B cell (primary cell): ENCODE results near the gene CCDC92B. TPM values are rescaled to one million over a fixed set of nuclear protein-coding genes. Genes with fewer than 3 reads are reported as not detected.
A peak's percentile ranks its signal among the peaks of the same experiment; 100 is the strongest.

Source experiments
- ATAC-seq: fragments of 200-7000 bp; cut with Tn5 transposase; one replicate; pipeline ENCODE4 v1.10.0; 2021; ENCODE audit warnings: low read depth, mild to moderate bottlenecking, moderate number of reproducible peaks, moderate library complexity
- CTCF ChIA-PET: fragments of 350-600 bp; sonication (Branson Sonifier 250); formaldehyde crosslinking; loops from one replicate; lab custom pipeline; 2021; ENCODE audit warnings: antibody characterized with exemption, inconsistent platforms; lab: Charles Lee
- POLR2A ChIA-PET: fragments of 350-600 bp; sonication (Branson Sonifier 250); formaldehyde crosslinking; loops from one replicate; lab custom pipeline; 2021; ENCODE audit warnings: antibody characterized with exemption; lab: Charles Lee
- DNase-seq: peaks from one replicate; pipeline ENCODE4 v3.0.0; 2013
- H2AFZ ChIP-seq: 2 replicates; pipeline ENCODE4 v1.6.1; 2012; ENCODE audit warnings: mild to moderate bottlenecking, low read depth, low read length; ENCODE audit not compliant: insufficient read depth, poor library complexity, severe bottlenecking
- H3K27ac ChIP-seq, 2 donors: 1 replicate in 1 of 2; 2 replicates in 1 of 2; pipeline ENCODE4 v1.5.1; 2012 to 2013; ENCODE audit warnings: low read length in 2 of 2, mild to moderate bottlenecking in 2 of 2, moderate library complexity in 1 of 2
- H3K27me3 ChIP-seq, 4 experiments: fragments of 200-600 bp in 1 of 4; sonication (generic) in 1 of 4; replicated peaks in 1 of 4; 1 replicate in 2 of 4; 2 replicates in 2 of 4; pipeline versions ENCODE4 v1.6.1 to v1.7.0; 2013 to 2016; ENCODE audit warnings: low read length in 3 of 4, mild to moderate bottlenecking in 2 of 4, mixed read lengths in 1 of 4, moderate library complexity in 1 of 4; ENCODE audit not compliant: insufficient read depth in 4 of 4, control insufficient read depth in 3 of 4; ENCODE audit errors: control extremely low read depth in 1 of 4
- H3K36me3 ChIP-seq, 2 experiments: replicated peaks in 1 of 2; 1 replicate in 1 of 2; 2 replicates in 1 of 2; pipeline versions ENCODE4 v1.6.1 to v1.7.1; 2013; ENCODE audit warnings: low read length in 1 of 2; ENCODE audit not compliant: insufficient read depth in 2 of 2, control insufficient read depth in 1 of 2; ENCODE audit errors: control extremely low read depth in 1 of 2, extremely low read depth in 1 of 2
- H3K4me1 ChIP-seq, 2 donors: fragments of 200-600 bp in 1 of 2; sonication (generic) in 1 of 2; 1 replicate in 1 of 2; 2 replicates in 1 of 2; pipeline versions ENCODE4 v1.5.1 to v1.6.1; 2013 to 2017; ENCODE audit warnings: low read length in 2 of 2; ENCODE audit not compliant: control insufficient read depth in 2 of 2, insufficient read depth in 2 of 2
- H3K4me2 ChIP-seq: replicated peaks from 2 replicates; pipeline ENCODE3; 2012; ENCODE audit warnings: mild to moderate bottlenecking, low read depth, low read length; ENCODE audit not compliant: poor library complexity, severe bottlenecking
- H3K4me3 ChIP-seq, 5 experiments: fragments of 200-600 bp in 1 of 5; sonication (generic) in 1 of 5; 1 replicate in 3 of 5; 2 replicates in 2 of 5; pipeline versions ENCODE4 v1.5.1 to v1.7.0; 2011 to 2016; ENCODE audit warnings: low read length in 4 of 5, mild to moderate bottlenecking in 4 of 5, low read depth in 2 of 5, control low read depth in 1 of 5, moderate library complexity in 1 of 5; ENCODE audit not compliant: insufficient read depth in 1 of 5; ENCODE audit errors: control extremely low read depth in 1 of 5, extremely low read depth in 1 of 5
- H3K79me2 ChIP-seq: fragments of 200-600 bp; sonication (generic); one replicate; pipeline ENCODE4 v1.6.0; 2016; ENCODE audit warnings: low read length; ENCODE audit not compliant: control insufficient read depth, insufficient read depth
- H3K9ac ChIP-seq: fragments of 200-600 bp; sonication (generic); 2 replicates; pipeline ENCODE4 v1.6.1; 2017; ENCODE audit warnings: mild to moderate bottlenecking, low read length, moderate library complexity
- H3K9me3 ChIP-seq, 3 donors: one replicate each; pipeline versions ENCODE4 v1.6.1 to v1.7.1; 2013; ENCODE audit warnings: low read length in 2 of 3; ENCODE audit not compliant: control insufficient read depth in 2 of 3, insufficient read depth in 1 of 3; ENCODE audit errors: control extremely low read depth in 1 of 3
- H4K20me1 ChIP-seq: 2 replicates; pipeline ENCODE4 v1.6.0; 2012; ENCODE audit warnings: mild to moderate bottlenecking, low read length; ENCODE audit not compliant: insufficient read depth, control insufficient read depth, poor library complexity, severe bottlenecking
- H3K27ac Mint-ChIP-seq: one replicate; pipeline ENCODE4 v1.8.0; 2021; ENCODE audit warnings: mixed read lengths
- H3K27me3 Mint-ChIP-seq: one replicate; pipeline ENCODE4 v1.8.0; 2021; ENCODE audit warnings: mixed read lengths
- H3K4me1 Mint-ChIP-seq: one replicate; pipeline ENCODE4 v1.8.0; 2021; ENCODE audit warnings: mixed read lengths
- H3K4me3 Mint-ChIP-seq: one replicate; pipeline ENCODE4 v1.8.0; 2021; ENCODE audit warnings: mixed read lengths
- H3K9me3 Mint-ChIP-seq: one replicate; pipeline ENCODE4 v1.8.0; 2022; ENCODE audit warnings: mixed read lengths; ENCODE audit not compliant: insufficient read depth
- CTCF ChIP-seq: fragments of 200-600 bp; IDR thresholded peaks from one replicate; pipeline ENCODE4 v1.8.0; 2022; ENCODE audit warnings: antibody characterized with exemption, mild to moderate bottlenecking
- EZH2 ChIP-seq: IDR thresholded peaks from 2 replicates; pipeline ENCODE4 v1.6.1; 2012; ENCODE audit warnings: borderline replicate concordance, low read depth, mild to moderate bottlenecking, moderate library complexity, low read length; ENCODE audit not compliant: insufficient read depth, poor library complexity, severe bottlenecking
- WGBS: methylation state at CpG from one replicate; pipeline ENCODE4 v1.1.5; 2013; ENCODE audit warnings: missing lambda C conversion rate; ENCODE audit not compliant: insufficient coverage; 5-methylcytosine and 5-hydroxymethylcytosine counted together
- intact Hi-C: fragments of 100-400 bp; cut with micrococcal nuclease; formaldehyde crosslinking; loops from one replicate; pipeline ENCODE4 v1.10.0; 2022
- polyA plus RNA-seq: library from polyadenylated mRNA; depleted of rRNA; stranded (reverse); fragments of >200 nt; gene quantifications from 2 replicates; pipeline ENCODE4 v1.2.3, GENCODE V29; 2012
- total RNA-seq, 2 donors: library from RNA; stranded (reverse); fragments of 120-200 nt in 1 of 2; gene quantifications; 1 replicate in 1 of 2; 2 replicates in 1 of 2; pipeline versions ENCODE4 v1.2.3 to v1.2.4, GENCODE V29; 2013 to 2022

CCDC92B gene
- total and polyA plus RNA-seq, 2 donors (not counting 1 experiment from before 2014, with no cell fraction given): 0.04 TPM; not detected in 1

GRCh38 chr17:2777242-2777867 lies 27.9 kb upstream of the CCDC92B start:
- Histone ChIP-seq H3K4me1 (peaks cover 10 to 11% of the 10 kb centered on the region in 2 donors), H3K79me2 (no peaks in the 10 kb centered on the region), H3K4me3 (peak overlapping the region in 2 of 5 experiments; percentile 18 to 19), H4K20me1 (no peaks in the 10 kb centered on the region), H3K27ac (no peak overlapping the region), H2AFZ (peak overlapping the region; percentile 50), H3K4me2 (peak overlapping the region; percentile 64), H3K9ac (peak overlapping the region; percentile 36), H3K27me3 (peaks cover 0 to 51% (median 18%) of the 10 kb centered on the region in 4 experiments), H3K9me3 (peaks cover 0 to 5% (median 0%) of the 10 kb centered on the region in 3 donors), H3K36me3 (no peaks in the 10 kb centered on the region)
- Mint-ChIP-seq H3K4me1 (peaks cover 10% of the 10 kb centered on the region), H3K4me3 (peak overlapping the region; percentile 77), H3K27me3 (peaks cover 46% of the 10 kb centered on the region), H3K27ac (no peak overlapping the region), H3K9me3 (no peaks in the 10 kb centered on the region)
- intact Hi-C loops: no loop called here
- ATAC-seq: no peak
- CTCF ChIA-PET: no interaction called here
- POLR2A ChIA-PET: no interaction called here
- TF ChIP-seq EZH2: no peak
- TF ChIP-seq CTCF: no peak
- DNase-seq: no peak
- WGBS: 40% methylated on average over 9 of the region's 11 CpGs

GRCh38 chr17:2776589-2777241 lies 27.3 kb upstream of the CCDC92B start:
- Mint-ChIP-seq H3K9me3 (no peaks in the 10 kb centered on the region), H3K27me3 (peaks cover 46% of the 10 kb centered on the region), H3K4me3 (peak overlapping the region; percentile 77), H3K27ac (no peak overlapping the region), H3K4me1 (peaks cover 10% of the 10 kb centered on the region)
- peak overlapping the region; percentile 50 for H2AFZ ChIP-seq
- TF ChIP-seq CTCF (no peak), EZH2 (no peak)
- no peaks in the 10 kb centered on the region for H3K36me3 ChIP-seq
- DNase-seq (no peak), ATAC-seq (no peak)
- H3K4me2 ChIP-seq: peak overlapping the region; percentile 64
- H3K4me3 ChIP-seq: peak overlapping the region in 3 of 5 experiments; percentile 17 to 19 (median 18)
- no peaks in the 10 kb centered on the region for H4K20me1 ChIP-seq
- H3K27me3 ChIP-seq: peaks cover 0 to 51% (median 18%) of the 10 kb centered on the region in 4 experiments
- peaks cover 10 to 11% of the 10 kb centered on the region in 2 donors for H3K4me1 ChIP-seq
- WGBS: 2% methylated on average over 72 of the region's 80 CpGs
- ChIA-PET POLR2A (no interaction called here), CTCF (interaction anchor here (0.6 kb wide), 1 partner anchor 65 kb away, joined by 3 read pairs; no protein-coding TSS in a partner anchor)
- intact Hi-C loops: no loop called here
- H3K9me3 ChIP-seq: peaks cover 0 to 5% (median 0%) of the 10 kb centered on the region in 3 donors
- no peak overlapping the region for H3K27ac ChIP-seq
- no peaks in the 10 kb centered on the region for H3K79me2 ChIP-seq
- peak overlapping the region; percentile 36 for H3K9ac ChIP-seq
